T-cell (primary cell): ENCODE results near the gene DOCK1. TPM values are rescaled to one million over a fixed set of nuclear protein-coding genes. Genes with fewer than 3 reads are reported as not detected.

Experiments
- ATAC-seq, 4 experiments: fragments of 200-7000 bp in 3 of 4; fragments of 150-1000 bp in 1 of 4; cut with Tn5 transposase; replicated peaks in 1 of 4; 1 replicate in 3 of 4; 2 replicates in 1 of 4; pipeline ENCODE4 v1.10.0; 2021; ENCODE audit warnings: moderate library complexity in 3 of 4, mild to moderate bottlenecking in 2 of 4, moderate number of reproducible peaks in 1 of 4
- CTCF ChIA-PET, 2 donors: fragments of 300-600 bp; sonication (Branson Sonifier 250); formaldehyde crosslinking; loops; one replicate each; lab custom pipeline; 2022; ENCODE audit warnings: antibody characterized with exemption in 2 of 2; lab: Charles Lee
- POLR2A ChIA-PET, 2 donors: fragments of 300-600 bp; sonication (Branson Sonifier 250); formaldehyde crosslinking; loops; one replicate each; lab custom pipeline; 2022; ENCODE audit warnings: antibody characterized with exemption in 2 of 2; lab: Charles Lee
- DNase-seq, 35 experiments: peaks; one replicate each; pipeline versions ENCODE4 v3.0.0 to v3.0.0-alpha.2; 2013 to 2023
- H3K27ac ChIP-seq: one replicate; pipeline ENCODE4 v1.5.1; 2013; ENCODE audit warnings: low read length
- H3K27me3 ChIP-seq, 2 experiments: replicated peaks in 1 of 2; 1 replicate in 1 of 2; 2 replicates in 1 of 2; pipeline versions ENCODE4 v1.6.1 to v1.7.0; 2013; ENCODE audit warnings: low read length in 1 of 2, mixed read lengths in 1 of 2; ENCODE audit not compliant: control insufficient read depth in 2 of 2, insufficient read depth in 2 of 2; ENCODE audit errors: extremely low read depth in 1 of 2
- H3K36me3 ChIP-seq, 2 donors: 1 replicate in 1 of 2; 2 replicates in 1 of 2; pipeline versions ENCODE4 v1.6.1 to v1.7.0; 2013; ENCODE audit warnings: low read length in 1 of 2; ENCODE audit not compliant: control insufficient read depth in 2 of 2, insufficient read depth in 1 of 2; ENCODE audit errors: extremely low read depth in 1 of 2
- H3K4me1 ChIP-seq, 2 experiments: 1 replicate in 1 of 2; 2 replicates in 1 of 2; pipeline versions ENCODE4 v1.6.1 to v1.7.0; 2013; ENCODE audit warnings: low read length in 2 of 2, mixed read lengths in 1 of 2; ENCODE audit not compliant: insufficient read depth in 2 of 2, control insufficient read depth in 1 of 2; ENCODE audit errors: extremely low read depth in 1 of 2
- H3K4me3 ChIP-seq, 2 donors: 1 replicate in 1 of 2; 2 replicates in 1 of 2; pipeline versions ENCODE4 v1.5.1 to v1.7.0; 2013; ENCODE audit warnings: mild to moderate bottlenecking in 2 of 2, low read length in 1 of 2, moderate library complexity in 1 of 2; ENCODE audit not compliant: control insufficient read depth in 1 of 2; ENCODE audit errors: extremely low read depth in 1 of 2
- H3K9me3 ChIP-seq: 2 replicates; pipeline ENCODE4 v1.7.0; 2013
- H3K27ac Mint-ChIP-seq, 2 donors: one replicate each; pipeline ENCODE4 v1.8.0; 2020 to 2021; ENCODE audit warnings: mild to moderate bottlenecking in 2 of 2, mixed read lengths in 2 of 2
- H3K27me3 Mint-ChIP-seq, 2 donors: one replicate each; pipeline ENCODE4 v1.8.0; 2021 to 2022; ENCODE audit warnings: mixed read lengths in 2 of 2
- H3K36me3 Mint-ChIP-seq: one replicate; pipeline ENCODE4 v1.8.0; 2021; ENCODE audit warnings: mixed read lengths
- H3K4me1 Mint-ChIP-seq, 3 donors: one replicate each; pipeline ENCODE4 v1.8.0; 2020 to 2022; ENCODE audit warnings: mixed read lengths in 3 of 3, mild to moderate bottlenecking in 1 of 3
- H3K4me3 Mint-ChIP-seq, 3 donors: one replicate each; pipeline ENCODE4 v1.8.0; 2020 to 2022; ENCODE audit warnings: mild to moderate bottlenecking in 3 of 3, mixed read lengths in 3 of 3, moderate library complexity in 3 of 3
- H3K9me3 Mint-ChIP-seq, 3 donors: one replicate each; pipeline ENCODE4 v1.8.0; 2020 to 2022; ENCODE audit warnings: mixed read lengths in 3 of 3
- WGBS: methylation state at CpG from one replicate; pipeline ENCODE4 v1.1.5; 2013; ENCODE audit warnings: missing lambda C conversion rate; ENCODE audit not compliant: insufficient coverage; 5-methylcytosine and 5-hydroxymethylcytosine counted together
- total RNA-seq, 35 experiments: library from RNA in 6 of 35; stranded (reverse) in 6 of 35; fragments of 120-200 nt in 1 of 35; gene quantifications; one replicate each; pipeline versions ENCODE4 v1.2.1 to v1.2.4 and lab custom pipeline; 2013 to 2026

DOCK1 gene
- total RNA-seq, 5 donors from 2014 or later (not counting 1 experiment from before 2014, with no cell fraction given): 0.18 to 0.53 (median 0.37) TPM

- H3K4me1 Mint-ChIP-seq: no peaks in the 10 kb centered on the region
- no peak overlapping the region for H3K27ac Mint-ChIP-seq
- no peak overlapping the region for H3K4me3 ChIP-seq
- no peaks in the 10 kb centered on the region for H3K36me3 ChIP-seq
- no peak overlapping the region for H3K4me3 Mint-ChIP-seq
- no peaks in the 10 kb centered on the region for H3K9me3 Mint-ChIP-seq
- no peaks in the 10 kb centered on the region for H3K9me3 ChIP-seq
- CTCF ChIA-PET: no interaction called here
- H3K27me3 Mint-ChIP-seq: no peaks in the 10 kb centered on the region
- H3K27ac ChIP-seq: no peak overlapping the region
- POLR2A ChIA-PET: no interaction called here
- H3K4me1 ChIP-seq: no peaks in the 10 kb centered on the region
- no peaks in the 10 kb centered on the region for H3K36me3 Mint-ChIP-seq
- ATAC-seq (no peak), DNase-seq (no peak)
- H3K27me3 ChIP-seq: peaks cover 0 to 11% of the 10 kb centered on the region in 2 experiments
- WGBS: 60% methylated on average over 6 of the region's 15 CpGs
Observed at GRCh38 chr10:127148066-127148932, 243.1 kb downstream of the DOCK1 start.

GRCh38 chr10:127148933-127149220 lies 243.6 kb downstream of the DOCK1 start:
- Histone ChIP-seq H3K4me3 (no peak overlapping the region), H3K27me3 (peaks cover 0 to 11% of the 10 kb centered on the region in 2 experiments), H3K4me1 (no peaks in the 10 kb centered on the region), H3K36me3 (no peaks in the 10 kb centered on the region), H3K9me3 (no peaks in the 10 kb centered on the region), H3K27ac (no peak overlapping the region)
- no peaks in the 10 kb centered on the region for H3K36me3 Mint-ChIP-seq
- ChIA-PET CTCF (no interaction called here), POLR2A (no interaction called here)
- no peaks in the 10 kb centered on the region for H3K9me3 Mint-ChIP-seq
- H3K27me3 Mint-ChIP-seq: no peaks in the 10 kb centered on the region
- ATAC-seq (no peak), DNase-seq (no peak)
- H3K4me3 Mint-ChIP-seq: no peak overlapping the region
- WGBS: 17% methylated on average over 1 of the region's 2 CpGs
- no peak overlapping the region for H3K27ac Mint-ChIP-seq
- no peaks in the 10 kb centered on the region for H3K4me1 Mint-ChIP-seq

GRCh38 chr10:127149501-127150081 lies 244.4 kb downstream of the DOCK1 start:
- 79% methylated on average over 5 of the region's 7 CpGs for WGBS
- H3K27ac ChIP-seq: no peak overlapping the region
- no peak overlapping the region for H3K4me3 Mint-ChIP-seq
- ChIA-PET CTCF (no interaction called here), POLR2A (no interaction called here)
- H3K9me3 ChIP-seq: no peaks in the 10 kb centered on the region
- no peak for ATAC-seq
- H3K4me1 ChIP-seq: no peaks in the 10 kb centered on the region
- H3K4me1 Mint-ChIP-seq: no peaks in the 10 kb centered on the region
- H3K4me3 ChIP-seq: no peak overlapping the region
- H3K27ac Mint-ChIP-seq: no peak overlapping the region
- no peak for DNase-seq
- H3K36me3 Mint-ChIP-seq: no peaks in the 10 kb centered on the region
- no peaks in the 10 kb centered on the region for H3K36me3 ChIP-seq
- H3K27me3 Mint-ChIP-seq: no peaks in the 10 kb centered on the region
- H3K27me3 ChIP-seq: peaks cover 0 to 11% of the 10 kb centered on the region in 2 experiments
- no peaks in the 10 kb centered on the region for H3K9me3 Mint-ChIP-seq

- CTCF ChIA-PET: no interaction called here
Observed at GRCh38 chr10:127150136-127150535, 244.9 kb downstream of the DOCK1 start.

GRCh38 chr10:127151541-127151940 lies 246.3 kb downstream of the DOCK1 start:
- Mint-ChIP-seq H3K27me3 (no peaks in the 10 kb centered on the region), H3K4me1 (no peaks in the 10 kb centered on the region), H3K4me3 (no peak overlapping the region), H3K27ac (no peak overlapping the region), H3K36me3 (no peaks in the 10 kb centered on the region), H3K9me3 (no peaks in the 10 kb centered on the region)
- no peak overlapping the region for H3K27ac ChIP-seq
- H3K4me1 ChIP-seq: no peaks in the 10 kb centered on the region
- no peak overlapping the region for H3K4me3 ChIP-seq
- H3K27me3 ChIP-seq: peaks cover 0 to 5% of the 10 kb centered on the region in 2 experiments
- POLR2A ChIA-PET: no interaction called here
- 94% methylated on average over 8 of the region's 10 CpGs for WGBS
- no peak for DNase-seq
- H3K9me3 ChIP-seq: no peaks in the 10 kb centered on the region
- CTCF ChIA-PET: no interaction called here
- no peak for ATAC-seq
- no peaks in the 10 kb centered on the region for H3K36me3 ChIP-seq

More at GRCh38 chr10:127150136-127150535, 244.9 kb downstream of the DOCK1 start:
- Histone ChIP-seq H3K9me3 (no peaks in the 10 kb centered on the region), H3K4me3 (no peak overlapping the region), H3K4me1 (no peaks in the 10 kb centered on the region), H3K27me3 (peaks cover 0 to 8% of the 10 kb centered on the region in 2 experiments), H3K36me3 (no peaks in the 10 kb centered on the region), H3K27ac (no peak overlapping the region)
- Mint-ChIP-seq H3K27ac (no peak overlapping the region), H3K4me3 (no peak overlapping the region), H3K9me3 (no peaks in the 10 kb centered on the region), H3K27me3 (no peaks in the 10 kb centered on the region), H3K36me3 (no peaks in the 10 kb centered on the region), H3K4me1 (no peaks in the 10 kb centered on the region)
- ATAC-seq (no peak), DNase-seq (no peak)
- POLR2A ChIA-PET: no interaction called here
- 74% methylated on average over 3 of the region's 5 CpGs for WGBS

GRCh38 chr10:127151981-127152699 lies 246.9 kb downstream of the DOCK1 start:
- Mint-ChIP-seq H3K27me3 (peaks cover 0 to 5% of the 10 kb centered on the region in 2 donors), H3K9me3 (no peaks in the 10 kb centered on the region), H3K4me3 (no peak overlapping the region), H3K36me3 (no peaks in the 10 kb centered on the region), H3K27ac (no peak overlapping the region), H3K4me1 (no peaks in the 10 kb centered on the region)
- WGBS: 88% methylated on average over 5 of the region's 9 CpGs
- ATAC-seq: no peak
- Histone ChIP-seq H3K4me1 (no peaks in the 10 kb centered on the region), H3K36me3 (no peaks in the 10 kb centered on the region), H3K27me3 (peaks cover 0 to 3% of the 10 kb centered on the region in 2 experiments), H3K27ac (no peak overlapping the region), H3K4me3 (no peak overlapping the region), H3K9me3 (no peaks in the 10 kb centered on the region)
- ChIA-PET POLR2A (no interaction called here), CTCF (no interaction called here)
- DNase-seq: no peak
